IPS-15b (cell line): ENCODE measurements around the gene NSD2.

Experiments
- H3K27me3 ChIP-seq: one replicate; pipeline ENCODE4 v1.6.1; 2013; ENCODE audit warnings: low read length; ENCODE audit not compliant: control insufficient read depth, insufficient read depth
- H3K36me3 ChIP-seq: one replicate; pipeline ENCODE4 v1.6.1; 2013; ENCODE audit warnings: low read length; ENCODE audit not compliant: control insufficient read depth, insufficient read depth
- H3K4me1 ChIP-seq: one replicate; pipeline ENCODE4 v1.6.1; 2013; ENCODE audit warnings: mild to moderate bottlenecking, low read length; ENCODE audit not compliant: control insufficient read depth, insufficient read depth
- H3K4me3 ChIP-seq: one replicate; pipeline ENCODE4 v1.5.1; 2013; ENCODE audit warnings: low read depth, low read length
- H3K9ac ChIP-seq: one replicate; pipeline ENCODE4 v1.6.1; 2013; ENCODE audit warnings: low read depth, mild to moderate bottlenecking, low read length
- H3K9me3 ChIP-seq: one replicate; pipeline ENCODE4 v1.6.1; 2013; ENCODE audit warnings: mild to moderate bottlenecking, low read length; ENCODE audit not compliant: control insufficient read depth, insufficient read depth

Gene NSD2

DNA sequence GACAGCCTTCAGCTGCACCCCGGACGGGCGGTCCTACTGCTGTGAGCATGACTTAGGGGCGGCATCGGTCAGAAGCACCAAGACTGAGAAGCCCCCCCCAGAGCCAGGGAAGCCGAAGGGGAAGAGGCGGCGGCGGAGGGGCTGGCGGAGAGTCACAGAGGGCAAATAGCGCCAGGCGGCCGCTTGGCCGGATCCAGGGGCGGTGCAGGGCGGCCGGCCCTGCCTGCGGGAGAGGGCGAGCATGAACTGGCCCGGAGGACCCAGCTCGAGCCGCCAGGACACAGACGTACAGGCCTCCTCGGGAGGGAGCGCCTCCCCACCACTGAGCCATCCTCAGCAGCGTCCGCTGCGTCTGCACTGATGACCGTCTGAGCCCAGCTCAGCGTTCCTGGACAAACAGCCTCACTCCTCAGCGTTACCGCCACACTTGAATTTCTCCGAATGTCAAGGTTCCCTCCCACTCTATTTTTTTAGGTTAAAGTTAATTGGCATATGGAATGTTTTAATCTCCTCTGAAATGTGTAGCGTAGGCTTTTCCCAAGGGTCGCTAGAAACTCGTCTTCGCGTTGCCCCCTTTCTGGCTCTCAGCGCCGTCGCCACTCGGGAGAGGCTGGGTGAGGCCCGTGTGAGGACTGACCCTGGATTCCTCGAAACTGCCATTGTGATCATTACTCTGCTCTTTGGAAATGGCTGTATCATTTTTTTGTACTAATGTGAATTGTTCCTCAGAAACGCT is 107.7 kb downstream of the NSD2 start:
- Histone ChIP-seq H3K36me3 (peaks cover 64% of the 10 kb centered on the region), H3K4me3 (no peak overlapping the region)

DNA sequence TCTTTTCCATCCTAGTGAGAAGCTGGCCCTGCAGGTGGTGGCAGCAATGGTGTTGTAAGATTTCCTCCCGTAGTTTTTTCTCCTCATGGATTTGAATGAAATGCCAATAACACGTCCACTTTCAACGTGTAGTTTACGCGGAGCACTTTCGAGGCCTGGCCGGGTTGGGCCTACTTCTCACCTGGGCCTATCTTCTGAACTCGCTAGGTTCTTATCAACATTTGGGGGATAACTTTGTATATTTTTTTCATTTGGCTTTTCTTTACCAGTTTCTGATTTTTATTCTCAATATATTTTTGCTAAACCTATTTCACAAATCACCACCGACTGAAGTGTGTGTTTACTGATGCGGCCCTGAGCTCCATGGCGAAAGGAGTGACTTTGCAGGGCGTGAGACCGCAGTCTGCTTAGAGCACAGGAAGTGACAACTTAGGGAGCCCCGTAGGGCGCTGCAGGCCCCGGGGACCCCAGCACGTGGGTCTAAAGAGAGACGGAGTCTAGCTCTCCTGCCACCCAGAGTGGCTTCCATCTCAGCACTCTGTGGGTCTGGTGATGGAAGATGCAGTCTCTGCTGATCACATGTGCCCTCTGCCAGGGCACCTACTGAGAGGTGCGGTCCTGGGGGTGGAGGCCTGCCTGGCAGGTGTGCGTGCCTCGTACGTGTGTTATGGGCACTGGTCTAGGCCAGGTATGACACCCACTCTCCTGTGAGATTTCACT is 108.4 kb downstream of the NSD2 start:
- no peaks in the 10 kb centered on the region for H3K27me3 ChIP-seq
- H3K4me3 ChIP-seq = no peak overlapping the region
- H3K9ac ChIP-seq = no peak overlapping the region
- H3K36me3 ChIP-seq = peaks cover 63% of the 10 kb centered on the region
- H3K4me1 ChIP-seq = no peaks in the 10 kb centered on the region
- H3K9me3 ChIP-seq = no peaks in the 10 kb centered on the region

More for the DNA sequence above, 107.7 kb downstream of the NSD2 start:
- no peaks in the 10 kb centered on the region for H3K9me3 ChIP-seq
- H3K27me3 ChIP-seq = no peaks in the 10 kb centered on the region
- no peak overlapping the region for H3K9ac ChIP-seq
- H3K4me1 ChIP-seq = no peaks in the 10 kb centered on the region

- Histone ChIP-seq H3K9me3 (no peaks in the 10 kb centered on the region), H3K4me3 (no peak overlapping the region), H3K4me1 (no peaks in the 10 kb centered on the region), H3K9ac (no peak overlapping the region), H3K27me3 (no peaks in the 10 kb centered on the region), H3K36me3 (peaks cover 63% of the 10 kb centered on the region)
These were observed 109.4 kb downstream of the NSD2 start for GRCh38 chr4:1980561-1981041.

- Histone ChIP-seq H3K4me1 (no peaks in the 10 kb centered on the region), H3K36me3 (peaks cover 64% of the 10 kb centered on the region), H3K9ac (no peak overlapping the region), H3K4me3 (no peak overlapping the region), H3K9me3 (no peaks in the 10 kb centered on the region), H3K27me3 (no peaks in the 10 kb centered on the region)
These were observed 110.3 kb downstream of the NSD2 start for GRCh38 chr4:1981251-1982058.

DNA sequence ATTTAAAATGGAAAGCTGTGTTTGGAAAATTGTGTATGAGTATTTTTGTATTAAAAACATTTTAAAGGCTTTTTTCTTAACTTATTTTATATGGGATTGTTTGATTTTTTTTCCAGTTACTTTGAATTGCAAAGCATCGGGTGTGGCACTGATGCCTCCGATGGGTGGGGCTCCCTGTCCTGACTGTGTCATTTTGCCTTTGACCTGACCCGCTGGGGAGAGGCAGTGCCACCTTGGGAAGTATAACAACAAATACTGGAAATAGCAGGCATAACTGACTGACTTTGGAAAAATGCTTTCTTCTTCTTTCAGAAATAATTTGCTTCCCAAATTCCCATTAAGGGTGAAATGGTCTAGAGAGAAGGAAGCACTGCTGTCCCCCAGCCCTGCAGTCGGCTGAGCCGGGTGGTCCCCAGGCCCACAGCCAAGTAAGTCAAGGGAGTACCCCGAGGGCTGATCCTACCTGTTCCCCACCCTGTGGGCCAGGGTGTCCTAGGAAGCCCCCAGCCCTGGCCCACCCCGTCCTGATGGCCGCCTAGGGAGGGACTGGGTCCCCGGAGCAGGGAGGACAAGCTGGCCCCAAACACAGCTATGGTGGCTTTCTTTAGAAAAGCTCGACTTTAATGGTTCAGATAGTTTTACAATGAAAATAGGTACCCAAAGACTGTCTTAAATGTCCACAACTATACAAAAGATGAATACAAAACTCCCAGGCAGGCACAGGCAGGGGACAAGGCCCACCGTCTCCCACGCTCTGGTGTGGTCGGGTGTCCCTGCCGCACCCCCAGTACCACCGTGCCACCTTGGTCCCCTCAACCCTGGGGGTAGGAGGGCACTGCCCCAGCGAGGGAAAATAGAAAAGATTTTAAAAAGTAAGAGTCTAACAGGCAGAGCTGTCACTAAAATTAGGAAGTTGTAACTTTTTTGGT is 111.2 kb downstream of the NSD2 start:
- Histone ChIP-seq H3K4me1 (no peaks in the 10 kb centered on the region), H3K9me3 (no peaks in the 10 kb centered on the region), H3K4me3 (no peak overlapping the region), H3K9ac (no peak overlapping the region), H3K27me3 (no peaks in the 10 kb centered on the region), H3K36me3 (peaks cover 66% of the 10 kb centered on the region)

GRCh38 chr4:1983053-1983845 is 112.1 kb downstream of the NSD2 start:
- no peaks in the 10 kb centered on the region for H3K4me1 ChIP-seq
- H3K4me3 ChIP-seq = no peak overlapping the region
- H3K27me3 ChIP-seq = no peaks in the 10 kb centered on the region
- H3K9ac ChIP-seq = no peak overlapping the region
- H3K9me3 ChIP-seq = no peaks in the 10 kb centered on the region
- H3K36me3 ChIP-seq = peaks cover 72% of the 10 kb centered on the region

DNA sequence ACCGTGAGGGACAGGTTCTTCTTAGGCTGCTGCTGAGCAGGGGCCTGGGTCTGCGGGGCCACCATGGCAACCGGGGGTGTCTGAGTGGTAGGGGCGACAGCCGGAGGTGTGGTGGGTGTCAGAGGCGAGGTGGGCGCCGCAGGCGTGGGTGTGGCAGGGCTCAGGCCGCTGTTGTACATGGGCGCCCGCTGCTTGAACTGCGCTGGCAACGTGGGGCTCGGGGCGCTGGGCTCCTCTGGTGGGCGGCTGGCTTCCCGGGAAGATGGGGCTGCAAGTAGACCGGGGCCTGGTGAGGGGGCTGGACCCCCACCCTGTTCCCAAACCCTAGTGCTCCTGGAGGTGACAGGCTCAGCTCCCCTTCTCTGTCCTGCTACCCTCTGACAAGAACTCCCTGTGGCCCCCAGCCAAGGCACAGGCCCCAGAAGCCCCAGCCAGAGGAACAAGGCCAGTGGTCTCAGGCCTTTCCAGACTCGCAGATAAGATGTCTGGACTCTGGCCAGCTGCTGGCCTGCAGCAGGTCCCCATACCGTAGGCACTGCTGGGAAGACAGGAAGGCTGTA is 112.7 kb downstream of the NSD2 start:
- H3K27me3 ChIP-seq = no peaks in the 10 kb centered on the region
- no peaks in the 10 kb centered on the region for H3K9me3 ChIP-seq
- no peaks in the 10 kb centered on the region for H3K4me1 ChIP-seq
- H3K9ac ChIP-seq = no peak overlapping the region
- no peak overlapping the region for H3K4me3 ChIP-seq
- peaks cover 71% of the 10 kb centered on the region for H3K36me3 ChIP-seq

DNA sequence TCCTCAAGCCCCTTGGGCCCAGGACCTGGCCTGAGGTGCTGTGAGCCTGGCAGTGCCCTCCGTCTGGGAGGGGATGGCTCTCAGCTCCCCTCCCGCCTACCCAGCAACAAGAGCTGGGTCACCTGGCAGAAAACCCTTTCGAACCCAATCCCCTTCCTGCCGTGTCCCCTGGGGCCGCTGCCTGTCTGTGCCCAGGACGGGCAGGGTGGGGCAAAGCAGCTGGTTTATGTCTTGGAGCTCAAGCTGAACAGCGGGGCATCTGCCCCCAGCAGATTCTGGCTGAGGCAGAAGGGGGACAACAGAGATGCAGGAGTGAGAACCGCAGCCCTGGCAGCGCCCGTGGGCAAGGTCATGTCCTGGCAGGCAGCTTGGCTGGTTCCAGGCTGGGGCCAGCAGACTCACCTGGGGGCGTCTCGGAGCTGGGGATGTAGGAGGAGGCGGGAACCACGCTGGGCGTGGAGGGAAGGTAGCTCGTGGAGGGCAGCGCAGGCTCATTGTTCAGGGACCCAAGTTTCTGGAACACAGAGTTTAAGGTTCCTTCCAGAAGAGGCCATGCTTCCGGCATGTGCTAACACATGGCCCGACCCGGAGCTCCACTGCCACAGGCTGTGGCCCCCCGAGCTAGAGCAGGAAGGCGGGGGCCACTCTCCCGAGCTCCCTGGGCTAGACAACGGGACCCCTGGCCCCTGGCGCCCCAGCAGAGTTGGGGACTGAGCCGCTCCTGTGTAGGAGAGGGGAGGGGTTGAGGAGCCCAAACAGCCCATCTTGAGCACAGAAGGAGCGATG is 113.4 kb downstream of the NSD2 start:
- Histone ChIP-seq H3K27me3 (no peaks in the 10 kb centered on the region), H3K4me1 (no peaks in the 10 kb centered on the region), H3K36me3 (peaks cover 77% of the 10 kb centered on the region), H3K9ac (no peak overlapping the region), H3K9me3 (no peaks in the 10 kb centered on the region), H3K4me3 (no peak overlapping the region)

- H3K9me3 ChIP-seq = no peaks in the 10 kb centered on the region
- H3K27me3 ChIP-seq = no peaks in the 10 kb centered on the region
- H3K36me3 ChIP-seq = peaks cover 80% of the 10 kb centered on the region
- H3K4me1 ChIP-seq = no peaks in the 10 kb centered on the region
- no peak overlapping the region for H3K4me3 ChIP-seq
- H3K9ac ChIP-seq = no peak overlapping the region
These were observed 114.1 kb downstream of the NSD2 start for GRCh38 chr4:1985294-1985693.
